HL-60 (cell line): Measurements from ENCODE around the gene ACTN2.
"Not testable (repeated sequence)": the region's sequence is repeated elsewhere in the genome, so short reads cannot be mapped to it uniquely, and the experiment has no call there.

ENCODE experiments used
- DNase-seq, 2 experiments: peaks; one replicate each; pipeline ENCODE4 v3.0.0-alpha.2; 2010 to 2020; ENCODE audit warnings: low read depth in 1 of 2, low spot score in 1 of 2
- H3K27ac ChIP-seq: fragments of 250-450 bp; sonication (Bioruptor Pico); replicated peaks from 2 replicates; pipeline ENCODE4 v1.5.1; 2020; ENCODE audit warnings: mild to moderate bottlenecking, moderate library complexity
- H3K27me3 ChIP-seq: fragments of 250-450 bp; sonication (Bioruptor Pico); 2 replicates; pipeline ENCODE4 v1.5.1; 2021; ENCODE audit warnings: mild to moderate bottlenecking, moderate library complexity; ENCODE audit not compliant: insufficient read depth, poor library complexity, severe bottlenecking
- H3K4me3 ChIP-seq: replicated peaks from 2 replicates; pipeline ENCODE4 v1.5.1; 2011; ENCODE audit warnings: mild to moderate bottlenecking, control low read depth, low read length; ENCODE audit not compliant: insufficient read depth
- CTCF ChIP-seq: IDR thresholded peaks from one replicate; pipeline ENCODE4 v1.5.1; 2011; ENCODE audit warnings: low read length, control low read depth, inconsistent platforms; ENCODE audit not compliant: insufficient read depth
- GABPA ChIP-seq: IDR thresholded peaks from 2 replicates; pipeline ENCODE4 v1.6.1; 2012; ENCODE audit warnings: low read depth
- POLR2AphosphoS5 ChIP-seq: IDR thresholded peaks from 2 replicates; pipeline ENCODE4 v1.6.1; 2012; ENCODE audit warnings: low read depth
- REST ChIP-seq: IDR thresholded peaks from 2 replicates; pipeline ENCODE4 v1.6.1; 2012; ENCODE audit warnings: low read depth; ENCODE audit not compliant: insufficient replicate concordance
- SPI1 ChIP-seq: IDR thresholded peaks from 2 replicates; pipeline ENCODE4 v1.6.1; 2012; ENCODE audit warnings: low read depth, mild to moderate bottlenecking, borderline replicate concordance

ACTN2 gene

GRCh38 chr1:236663934-236664333, 22.4 kb upstream of the ACTN2 start:
- H3K27ac ChIP-seq = no peak overlapping the region
- no peaks in the 10 kb centered on the region for H3K27me3 ChIP-seq
- TF ChIP-seq GABPA (no peak), SPI1 (peak; percentile 2; the same call in 1 of the 2 replicates)
- H3K4me3 ChIP-seq = no peak overlapping the region
- DNase-seq = no peak

- H3K4me3 ChIP-seq = not testable (repeated sequence)
Measured at GRCh38 chr1:236668909-236669308, 17.4 kb upstream of the ACTN2 start.

GRCh38 chr1:236670060-236670459, 16.2 kb upstream of the ACTN2 start:
- no peak for DNase-seq
- no peaks in the 10 kb centered on the region for H3K27me3 ChIP-seq
- H3K4me3 ChIP-seq = no peak overlapping the region
- H3K27ac ChIP-seq = no peak overlapping the region
- TF ChIP-seq GABPA = no peak
- TF ChIP-seq SPI1 = no peak
- no peak for TF ChIP-seq POLR2AphosphoS5
- no peak for TF ChIP-seq REST
- TF ChIP-seq CTCF = no peak

More at GRCh38 chr1:236668909-236669308, 17.4 kb upstream of the ACTN2 start:
- DNase-seq, H3K27ac ChIP-seq, H3K27me3 ChIP-seq: not testable (repeated sequence)

- no peaks in the 10 kb centered on the region for H3K27me3 ChIP-seq
- no peak for TF ChIP-seq GABPA
- no peak for TF ChIP-seq REST
- DNase-seq = no peak
- H3K4me3 ChIP-seq = no peak overlapping the region
- no peak overlapping the region for H3K27ac ChIP-seq
Measured at GRCh38 chr1:236673289-236673919, 12.9 kb upstream of the ACTN2 start.

GRCh38 chr1:236677641-236678235, 8.6 kb upstream of the ACTN2 start:
- peak; percentile 75 to 85 for DNase-seq
- Histone ChIP-seq H3K27me3 (no peaks in the 10 kb centered on the region), H3K27ac (peak overlapping the region; percentile 25; the same call in 1 of the 2 replicates), H3K4me3 (no peak overlapping the region)
- peak; percentile 70 for TF ChIP-seq POLR2AphosphoS5
- no peak for TF ChIP-seq GABPA
- TF ChIP-seq SPI1 = no peak; the same call in 1 of the 2 replicates

- H3K27me3 ChIP-seq = peaks cover 9% of the 10 kb centered on the region
- H3K27ac ChIP-seq = no peak overlapping the region
- TF ChIP-seq REST (no peak), SPI1 (no peak), GABPA (no peak), CTCF (no peak), POLR2AphosphoS5 (no peak)
- DNase-seq = no peak
- no peak overlapping the region for H3K4me3 ChIP-seq
Measured at GRCh38 chr1:236681219-236681618, 5.1 kb upstream of the ACTN2 start.
